Natural killer cell treated with Interleukin-12 subunit alpha and Interleukin-12 subunit beta and Interleukin-15 and Interleukin-18, amount 100 ng/mL, for 72 hours (primary cell): ENCODE measurements around the gene EEF2. TPM values are rescaled to one million over a fixed set of nuclear protein-coding genes. Genes with fewer than 3 reads are reported as not detected.

Experiments used
- ATAC-seq, 2 donors: fragments of 150-1000 bp; cut with Tn5 transposase in 1 of 2; sonication (Bioruptor Pico), chemical (Tn5 transposase) in 1 of 2; 2 replicates each; pipeline ENCODE4 v1.10.0; 2021
- DNase-seq: peaks from one replicate; pipeline ENCODE4 v3.0.0; 2022; ENCODE audit warnings: low spot score
- H3K27ac Mint-ChIP-seq, 2 donors: 1 replicate in 1 of 2; 2 replicates in 1 of 2; pipeline ENCODE4 v1.8.0; 2022; ENCODE audit warnings: mixed read lengths in 2 of 2, mild to moderate bottlenecking in 1 of 2, moderate library complexity in 1 of 2
- H3K27me3 Mint-ChIP-seq, 2 donors: 1 replicate in 1 of 2; 2 replicates in 1 of 2; pipeline ENCODE4 v1.8.0; 2022; ENCODE audit warnings: mixed read lengths in 2 of 2
- H3K36me3 Mint-ChIP-seq: one replicate; pipeline ENCODE4 v1.8.0; 2022; ENCODE audit warnings: mixed read lengths
- H3K4me1 Mint-ChIP-seq, 2 donors: 1 replicate in 1 of 2; 2 replicates in 1 of 2; pipeline ENCODE4 v1.8.0; 2022; ENCODE audit warnings: low read depth in 2 of 2, mixed read lengths in 2 of 2, mild to moderate bottlenecking in 1 of 2
- H3K4me3 Mint-ChIP-seq: one replicate; pipeline ENCODE4 v1.8.0; 2022; ENCODE audit warnings: mixed read lengths
- H3K9me3 Mint-ChIP-seq: 2 replicates; pipeline ENCODE4 v1.8.0; 2022; ENCODE audit warnings: mixed read lengths
- total RNA-seq, 2 donors: library from RNA; stranded (reverse); gene quantifications; one replicate each; pipeline ENCODE4 v1.2.3, GENCODE V29; 2022

The EEF2 gene
- 1,000 to 10,000 TPM; 1,877 to 2,672 TPM for total RNA-seq

DNA sequence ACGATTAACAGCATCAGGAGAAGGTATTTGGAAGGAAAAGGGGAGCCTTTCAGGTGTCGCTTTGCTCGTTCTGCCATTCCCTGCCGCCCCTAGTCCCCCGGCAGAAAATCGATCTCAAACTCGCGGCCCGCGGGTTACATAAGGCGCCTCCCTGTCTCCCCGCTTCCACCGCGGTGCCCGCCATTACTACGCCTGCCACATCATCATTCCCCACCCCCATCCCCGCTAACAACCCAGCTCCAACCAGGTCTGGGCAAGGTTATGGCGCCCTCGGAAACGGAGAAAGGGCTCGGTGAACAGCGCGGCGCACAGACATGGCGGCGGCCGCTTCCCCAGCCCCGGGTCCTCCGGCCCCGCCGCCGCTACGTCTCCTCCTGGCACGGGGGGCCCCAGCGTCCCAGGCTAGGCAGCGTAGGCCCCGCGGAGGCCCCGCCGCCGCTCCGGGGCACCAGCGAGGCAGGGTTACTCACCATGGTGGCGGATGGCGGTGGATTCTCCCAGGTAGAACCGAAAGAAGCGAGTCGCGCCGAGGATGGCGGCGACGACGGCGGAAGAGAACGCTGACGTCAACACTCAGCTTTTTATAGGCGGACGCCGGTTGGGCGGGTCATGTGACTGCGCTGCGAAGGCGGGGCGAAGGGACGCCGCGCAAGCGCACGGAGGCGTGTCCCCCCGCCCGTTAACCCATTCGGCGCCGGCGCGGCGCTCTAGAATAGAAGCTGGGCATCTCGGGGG is at the start of gene EEF2:
EEF2 (minus strand) TSS at position 556 of the 735 bp plus-strand sequence; CDS start at position 473, 83 bp downstream.
- H3K4me1 Mint-ChIP-seq, result peaks cover 37 to 38% of the 10 kb centered on the region in 2 donors
- peak within 1 kb of the TSS; percentile 91 to 96 for H3K27ac Mint-ChIP-seq
- H3K4me3 Mint-ChIP-seq, result peak within 1 kb of the TSS; percentile 97
- DNase-seq, result peak; percentile 92
- peak; percentile 77 to 86 for ATAC-seq
- H3K36me3 Mint-ChIP-seq, result peaks cover 12% of the 10 kb centered on the region
- no peaks in the 10 kb centered on the region for H3K27me3 Mint-ChIP-seq
- no peaks in the 10 kb centered on the region for H3K9me3 Mint-ChIP-seq

DNA sequence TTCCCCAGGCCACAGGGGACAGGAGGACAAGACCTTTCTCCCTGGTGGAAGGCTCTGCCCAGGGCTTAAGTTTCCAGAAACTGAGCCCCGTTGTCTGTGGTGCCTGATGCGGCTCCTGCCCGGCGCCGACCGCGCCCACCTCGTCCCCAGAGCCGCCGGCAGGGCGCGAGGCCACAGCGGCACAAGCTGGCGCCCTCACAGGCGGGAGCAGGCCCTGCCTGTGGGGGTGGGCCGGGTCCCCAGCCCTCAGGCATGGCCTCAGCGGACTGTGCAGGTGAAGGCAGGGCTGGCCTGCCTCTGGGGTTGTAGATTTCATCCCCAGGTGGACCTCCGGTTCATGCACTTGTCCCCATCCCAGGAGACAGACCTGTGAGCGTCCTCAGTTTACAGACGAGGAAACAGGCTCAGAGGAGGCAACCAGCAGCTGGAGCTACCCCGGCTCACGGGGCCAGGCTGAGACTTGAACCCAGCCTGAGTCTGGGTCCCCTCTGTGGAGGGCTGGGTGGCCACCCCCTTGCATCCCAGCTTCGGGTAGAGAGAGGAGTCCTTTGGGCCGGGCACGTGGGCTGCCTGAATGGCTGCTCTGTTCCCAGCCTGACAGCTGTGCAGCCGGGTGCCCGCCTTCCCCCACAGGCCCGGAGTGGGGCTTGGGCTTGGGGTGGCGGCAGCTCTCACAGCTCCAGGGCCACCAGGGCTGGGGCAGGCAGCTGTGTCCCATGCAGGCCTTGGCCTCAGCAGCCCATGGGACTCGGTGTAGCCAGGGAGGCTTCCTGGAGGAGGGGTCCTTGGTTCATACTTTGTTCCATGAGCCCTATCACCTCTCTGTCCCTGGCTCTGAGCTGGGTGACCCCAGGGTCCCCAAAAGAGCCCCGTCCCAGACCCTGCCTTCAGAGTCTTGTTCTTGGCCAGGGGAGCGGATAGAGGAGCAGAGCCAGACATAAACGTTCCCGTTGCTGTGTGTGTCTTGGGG is 49.1 kb upstream of the EEF2 start:
- Mint-ChIP-seq H3K9me3 (no peaks in the 10 kb centered on the region), H3K27me3 (no peaks in the 10 kb centered on the region), H3K36me3 (no peaks in the 10 kb centered on the region), H3K4me1 (no peaks in the 10 kb centered on the region), H3K4me3 (no peak overlapping the region), H3K27ac (no peak overlapping the region)
- DNase-seq (no peak), ATAC-seq (no peak)

DNA sequence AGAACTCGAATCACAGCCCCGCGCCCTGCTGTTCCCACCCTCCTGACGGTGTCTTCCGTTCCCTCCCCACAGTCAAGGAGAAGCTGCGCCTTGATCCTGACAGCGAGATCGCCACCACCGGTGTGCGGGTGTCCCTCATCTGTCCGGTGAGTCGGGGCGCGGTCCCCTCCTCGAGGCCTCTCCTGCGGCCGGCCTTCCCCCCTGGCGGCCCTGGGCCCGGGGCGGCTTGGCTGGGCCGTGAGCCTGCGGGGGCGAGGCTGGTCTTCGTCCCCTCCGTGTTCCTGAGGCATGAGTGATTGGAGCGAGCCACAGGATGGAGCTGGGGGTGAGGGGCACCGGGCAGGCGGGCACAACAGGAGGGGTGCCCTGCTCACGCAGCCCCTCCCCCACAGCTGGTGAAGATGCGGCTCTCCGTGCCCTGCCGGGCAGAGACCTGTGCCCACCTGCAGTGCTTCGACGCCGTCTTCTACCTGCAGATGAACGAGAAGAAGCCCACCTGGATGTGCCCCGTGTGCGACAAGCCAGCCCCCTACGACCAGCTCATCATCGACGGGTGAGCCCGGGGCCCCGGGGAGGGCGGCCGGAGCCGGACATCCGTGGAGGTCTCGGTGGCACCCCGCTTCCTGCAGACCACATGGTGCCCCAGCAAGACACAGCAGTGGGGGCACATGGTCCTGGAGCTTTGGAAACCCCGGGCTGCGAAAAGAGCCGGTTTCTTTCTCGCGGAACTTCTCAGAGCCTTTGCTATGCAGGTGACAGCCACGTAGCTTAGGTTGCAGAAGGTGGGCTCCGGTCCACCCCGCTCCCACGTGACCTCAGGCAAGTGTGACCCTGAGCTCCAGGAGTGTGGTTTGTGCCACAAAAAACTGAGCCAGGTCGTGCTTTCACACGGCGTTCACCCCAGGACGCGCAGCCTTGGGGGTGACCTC is 48.0 kb upstream of the EEF2 start:
- DNase-seq (no peak), ATAC-seq (no peak)
- Mint-ChIP-seq H3K36me3 (no peaks in the 10 kb centered on the region), H3K27ac (no peak overlapping the region), H3K4me1 (no peaks in the 10 kb centered on the region), H3K27me3 (no peaks in the 10 kb centered on the region), H3K4me3 (no peak overlapping the region), H3K9me3 (no peaks in the 10 kb centered on the region)

DNA sequence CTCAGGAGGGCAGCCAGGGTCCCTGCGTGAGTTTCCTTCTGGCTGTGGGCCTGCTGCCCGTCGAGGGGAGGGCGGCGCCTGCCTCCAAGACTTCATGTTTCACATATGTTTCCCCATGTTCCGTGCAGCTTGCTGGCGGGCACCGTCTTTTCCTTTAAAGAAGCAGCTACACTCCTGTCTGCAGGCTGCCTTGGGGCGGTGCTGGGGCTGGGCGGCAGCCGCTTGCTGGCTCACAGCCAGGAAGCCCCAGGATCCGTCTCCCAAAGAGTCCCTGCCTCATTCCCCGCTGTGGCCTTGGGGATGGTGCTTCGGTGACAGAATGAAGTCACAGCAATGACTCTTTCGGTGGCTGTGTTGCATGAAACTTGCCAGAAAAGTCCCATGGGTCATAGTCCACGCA is 47.2 kb upstream of the EEF2 start:
- Mint-ChIP-seq H3K4me3 (no peak overlapping the region), H3K27me3 (no peaks in the 10 kb centered on the region), H3K36me3 (no peaks in the 10 kb centered on the region), H3K27ac (no peak overlapping the region), H3K4me1 (no peaks in the 10 kb centered on the region), H3K9me3 (no peaks in the 10 kb centered on the region)
- ATAC-seq (no peak), DNase-seq (no peak)

DNA sequence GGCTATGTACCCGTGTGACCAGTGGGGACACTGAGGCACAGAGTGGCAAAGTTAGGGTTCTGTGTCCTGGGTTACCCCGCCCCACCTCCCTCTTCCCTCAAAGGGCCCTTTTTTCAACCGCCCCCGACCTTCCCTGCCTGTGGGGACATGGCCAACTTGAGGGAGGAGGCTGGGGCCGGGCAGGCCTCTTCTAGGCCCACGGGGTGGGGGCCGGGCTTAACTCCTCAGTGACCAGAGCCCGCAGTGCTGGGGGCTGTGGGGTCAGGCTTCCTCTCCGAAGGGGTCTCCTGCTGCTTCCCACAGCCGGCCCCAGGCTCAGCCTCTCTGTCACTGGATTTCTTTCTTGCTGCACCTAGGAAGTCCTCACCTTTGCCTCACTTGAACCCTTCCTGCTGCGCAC is 46.2 kb upstream of the EEF2 start:
- H3K4me1 Mint-ChIP-seq, result no peaks in the 10 kb centered on the region
- no peak overlapping the region for H3K4me3 Mint-ChIP-seq
- DNase-seq, result no peak
- no peak for ATAC-seq
- H3K27ac Mint-ChIP-seq, result no peak overlapping the region
- no peaks in the 10 kb centered on the region for H3K9me3 Mint-ChIP-seq
- H3K27me3 Mint-ChIP-seq, result no peaks in the 10 kb centered on the region
- no peaks in the 10 kb centered on the region for H3K36me3 Mint-ChIP-seq

DNA sequence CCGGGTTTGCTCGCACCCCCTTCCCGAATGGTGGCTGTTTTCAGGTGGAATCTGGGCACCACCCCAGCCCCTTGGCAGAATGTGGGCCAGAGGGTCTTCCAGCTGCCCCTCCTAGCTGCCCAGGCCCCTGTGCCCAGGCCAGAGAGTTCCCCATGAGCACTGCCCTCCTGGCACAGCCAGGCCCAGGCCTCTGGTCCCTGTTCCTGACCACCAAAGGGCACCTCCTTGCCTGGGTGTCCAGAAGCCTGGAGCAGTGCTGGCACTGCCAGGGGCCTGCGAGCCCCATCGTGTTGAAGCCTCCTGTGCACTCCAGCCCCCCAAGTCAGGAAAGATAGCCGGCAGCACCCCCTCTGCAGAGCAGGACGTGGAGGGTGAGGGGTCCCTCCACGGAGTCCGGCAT is 45.7 kb upstream of the EEF2 start:
- no peaks in the 10 kb centered on the region for H3K9me3 Mint-ChIP-seq
- no peak overlapping the region for H3K4me3 Mint-ChIP-seq
- DNase-seq (no peak), ATAC-seq (no peak)
- H3K27ac Mint-ChIP-seq, result no peak overlapping the region
- no peaks in the 10 kb centered on the region for H3K27me3 Mint-ChIP-seq
- no peaks in the 10 kb centered on the region for H3K4me1 Mint-ChIP-seq
- no peaks in the 10 kb centered on the region for H3K36me3 Mint-ChIP-seq

DNA sequence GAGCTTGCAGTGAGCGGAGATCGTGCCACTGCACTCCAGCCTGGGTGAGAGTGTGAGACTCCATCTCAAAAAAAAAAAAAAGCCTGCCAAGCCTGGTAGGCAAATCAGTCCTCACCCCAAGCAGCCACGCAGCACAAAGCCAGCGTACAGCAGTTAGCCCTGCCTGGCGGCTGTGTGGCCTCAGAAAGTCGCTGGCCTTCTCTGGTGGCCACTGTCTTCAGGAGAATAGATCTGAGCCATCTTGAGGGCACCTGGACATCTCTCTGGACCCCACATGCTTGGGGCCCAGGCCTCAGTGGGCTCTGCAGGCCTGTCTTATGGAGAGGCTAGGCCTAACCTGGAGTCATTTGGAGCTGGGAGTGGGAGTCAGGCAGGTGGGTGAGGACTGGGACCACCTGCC is 45.3 kb upstream of the EEF2 start:
- no peak for ATAC-seq
- no peak overlapping the region for H3K4me3 Mint-ChIP-seq
- no peaks in the 10 kb centered on the region for H3K36me3 Mint-ChIP-seq
- H3K9me3 Mint-ChIP-seq, result no peaks in the 10 kb centered on the region
- DNase-seq, result no peak
- no peaks in the 10 kb centered on the region for H3K4me1 Mint-ChIP-seq
- no peaks in the 10 kb centered on the region for H3K27me3 Mint-ChIP-seq
- no peak overlapping the region for H3K27ac Mint-ChIP-seq

DNA sequence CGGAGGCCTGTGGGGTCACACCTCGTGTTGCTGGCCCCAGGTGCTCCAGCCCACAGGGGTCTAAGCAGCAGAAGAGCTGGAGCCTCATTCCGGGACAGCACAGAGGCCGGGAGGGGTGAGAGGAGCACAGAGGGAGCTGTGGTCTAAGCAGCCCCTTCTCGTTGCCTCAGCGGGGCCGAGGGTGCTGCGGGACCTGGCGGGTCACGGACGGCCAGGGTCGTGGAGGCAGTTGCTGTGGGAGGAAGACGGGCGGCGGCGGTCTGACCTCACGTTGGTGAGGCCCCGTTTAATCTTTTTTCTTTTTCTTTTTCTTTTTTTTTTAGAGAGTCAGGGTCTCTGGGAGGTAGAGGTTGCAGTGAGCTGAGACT is 44.0 kb upstream of the EEF2 start:
- no peak for ATAC-seq
- H3K4me1 Mint-ChIP-seq, result no peaks in the 10 kb centered on the region
- H3K9me3 Mint-ChIP-seq, result no peaks in the 10 kb centered on the region
- no peak overlapping the region for H3K4me3 Mint-ChIP-seq
- H3K36me3 Mint-ChIP-seq, result no peaks in the 10 kb centered on the region
- DNase-seq, result no peak
- H3K27me3 Mint-ChIP-seq, result no peaks in the 10 kb centered on the region
- H3K27ac Mint-ChIP-seq, result no peak overlapping the region

DNA sequence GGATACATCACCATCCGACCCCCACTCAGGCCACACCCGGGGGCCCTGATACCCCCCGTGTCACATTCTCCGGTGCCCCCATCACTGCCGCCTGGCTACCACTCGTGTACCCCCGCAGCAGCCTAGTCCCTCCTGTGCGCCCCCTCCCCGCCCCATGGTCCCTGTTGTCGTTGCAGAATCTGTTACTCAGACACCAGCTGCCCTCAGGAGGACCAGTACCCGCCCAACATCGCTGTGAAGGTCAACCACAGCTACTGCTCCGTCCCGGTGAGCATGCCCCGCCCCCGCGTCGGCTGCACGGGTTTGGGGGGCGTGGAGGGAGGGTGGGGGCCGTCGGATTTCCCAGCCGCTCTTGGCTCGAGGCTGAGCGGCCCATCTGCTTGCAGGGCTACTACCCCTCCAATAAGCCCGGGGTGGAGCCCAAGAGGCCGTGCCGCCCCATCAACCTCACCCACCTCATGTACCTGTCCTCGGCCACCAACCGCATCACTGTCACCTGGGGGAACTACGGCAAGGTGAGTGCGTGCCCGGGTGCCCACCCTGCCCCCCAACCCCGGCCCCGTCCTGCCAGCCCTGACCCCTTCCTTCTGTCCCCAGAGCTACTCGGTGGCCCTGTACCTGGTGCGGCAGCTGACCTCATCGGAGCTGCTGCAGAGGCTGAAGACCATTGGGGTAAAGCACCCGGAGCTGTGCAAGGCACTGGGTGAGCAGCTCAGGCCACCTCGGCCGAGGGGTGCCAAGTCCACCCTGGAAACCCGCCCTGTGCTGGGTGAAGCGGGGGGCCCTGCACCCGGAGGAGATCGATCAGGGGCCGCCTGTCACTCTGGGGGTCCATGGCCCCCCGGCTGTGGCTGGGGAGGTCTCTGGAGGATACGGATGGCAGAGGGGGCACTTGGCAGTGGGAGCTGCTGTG is 43.3 kb upstream of the EEF2 start:
- DNase-seq, result no peak
- H3K4me3 Mint-ChIP-seq, result no peak overlapping the region
- no peak for ATAC-seq
- no peaks in the 10 kb centered on the region for H3K4me1 Mint-ChIP-seq
- H3K27ac Mint-ChIP-seq, result no peak overlapping the region
- H3K9me3 Mint-ChIP-seq, result no peaks in the 10 kb centered on the region
- H3K36me3 Mint-ChIP-seq, result no peaks in the 10 kb centered on the region
- no peaks in the 10 kb centered on the region for H3K27me3 Mint-ChIP-seq

DNA sequence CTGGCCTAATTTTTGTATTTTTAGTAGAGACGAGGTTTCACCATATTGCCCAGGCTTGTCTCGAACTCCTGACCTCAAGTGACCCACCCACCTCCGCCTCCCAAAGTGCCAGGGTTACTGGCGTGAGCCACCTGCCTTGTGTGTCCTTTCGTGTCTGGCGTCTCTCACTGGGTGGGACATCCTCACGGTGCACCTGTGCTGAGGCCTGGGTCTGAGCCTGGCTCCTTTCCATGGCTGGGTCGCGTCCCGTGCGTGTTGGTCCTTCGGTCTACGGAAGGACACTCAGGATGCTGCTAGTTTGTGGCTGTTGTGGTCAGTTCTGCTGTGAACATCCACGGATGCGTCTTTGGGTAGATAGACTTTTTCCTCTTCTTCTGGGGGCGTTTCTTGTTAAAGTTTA is 41.9 kb upstream of the EEF2 start:
- Mint-ChIP-seq H3K9me3 (no peaks in the 10 kb centered on the region), H3K4me1 (peaks cover 0 to under 1% of the 10 kb centered on the region in 2 donors), H3K4me3 (no peak overlapping the region), H3K27me3 (no peaks in the 10 kb centered on the region), H3K36me3 (no peaks in the 10 kb centered on the region), H3K27ac (no peak overlapping the region)
- ATAC-seq, result no peak
- DNase-seq, result no peak

DNA sequence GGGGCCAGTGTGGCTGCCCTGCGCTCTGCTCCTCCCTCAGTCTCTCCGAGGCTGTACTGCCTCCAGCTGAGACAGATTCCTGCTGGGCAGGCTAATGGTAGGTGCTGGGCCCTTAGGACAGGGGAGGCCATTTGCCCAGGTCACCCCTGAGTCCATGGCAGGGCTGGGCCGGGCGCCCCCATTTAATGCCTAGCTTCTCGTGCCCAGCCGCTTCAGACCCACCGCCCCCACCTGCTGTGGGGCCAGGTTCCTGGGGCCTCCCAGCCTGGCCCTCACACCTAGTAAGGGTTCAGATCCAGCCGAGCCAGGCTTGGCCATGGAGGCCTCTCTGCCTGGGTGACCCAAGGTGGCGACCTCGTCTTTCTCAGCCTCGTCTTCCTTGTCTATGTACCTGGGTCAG is 40.1 kb upstream of the EEF2 start:
- Mint-ChIP-seq H3K27ac (no peak overlapping the region), H3K9me3 (no peaks in the 10 kb centered on the region), H3K4me1 (peaks cover 0 to 3% of the 10 kb centered on the region in 2 donors), H3K27me3 (no peaks in the 10 kb centered on the region), H3K4me3 (no peak overlapping the region), H3K36me3 (no peaks in the 10 kb centered on the region)
- DNase-seq (no peak), ATAC-seq (no peak)

DNA sequence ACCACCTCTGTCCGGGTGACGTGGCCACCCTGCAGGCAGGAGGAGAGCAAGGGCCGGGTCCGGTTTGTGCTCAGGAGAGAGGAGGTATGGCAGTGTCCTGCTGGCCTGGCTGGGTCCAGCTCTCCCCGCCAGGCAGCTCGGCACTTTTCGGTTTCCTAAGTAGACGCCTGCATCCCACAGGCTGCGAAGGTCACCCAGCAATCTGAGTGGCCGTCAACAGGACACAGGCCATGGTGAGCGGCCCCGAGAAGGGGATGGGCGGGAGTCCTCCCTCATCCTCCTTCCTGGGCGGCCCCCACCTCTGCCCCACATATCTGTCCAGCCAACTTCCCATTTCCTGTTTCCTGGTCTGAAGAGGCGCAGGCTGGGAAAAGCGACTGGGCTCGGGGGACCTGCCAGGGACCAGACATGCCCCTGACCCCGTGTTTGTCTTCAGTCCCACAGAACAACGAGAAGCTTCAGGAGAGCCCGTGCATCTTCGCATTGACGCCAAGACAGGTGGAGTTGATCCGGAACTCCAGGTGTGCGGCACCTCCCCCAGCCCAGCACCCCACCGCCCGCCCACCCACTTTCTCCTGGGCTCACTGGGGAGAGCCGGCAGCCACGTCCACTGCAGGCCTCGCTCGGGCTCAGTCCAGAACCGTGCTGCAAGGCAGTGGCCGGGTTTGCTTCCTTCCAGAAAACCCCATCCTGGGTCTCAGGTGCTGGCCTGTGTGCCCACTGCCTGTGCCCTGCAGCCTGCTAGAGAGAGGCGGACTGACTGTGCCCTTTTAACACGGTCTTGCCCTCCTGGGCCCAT is 38.5 kb upstream of the EEF2 start:
- H3K36me3 Mint-ChIP-seq, result no peaks in the 10 kb centered on the region
- H3K27me3 Mint-ChIP-seq, result no peaks in the 10 kb centered on the region
- no peaks in the 10 kb centered on the region for H3K9me3 Mint-ChIP-seq
- H3K27ac Mint-ChIP-seq, result no peak overlapping the region
- DNase-seq (no peak), ATAC-seq (no peak)
- no peak overlapping the region for H3K4me3 Mint-ChIP-seq
- peaks cover 0 to 3% of the 10 kb centered on the region in 2 donors for H3K4me1 Mint-ChIP-seq
